H1 (cell line): Measurements from ENCODE around the gene DPP3. TPM values are rescaled to one million over a fixed set of nuclear protein-coding genes. Genes with fewer than 3 reads are reported as not detected.

ENCODE experiments used
- BACH1 ChIP-seq: IDR thresholded peaks from 2 replicates; pipeline ENCODE4 v1.6.1; 2012; ENCODE audit warnings: low read length, improper control_type of control experiment
- CBX5 ChIP-seq: fragments of 300-800, 300-1000 bp; sonication (generic); IDR thresholded peaks from 2 replicates; pipeline ENCODE4 v1.7.1; 2016; ENCODE audit warnings: antibody characterized with exemption, low read length, low read depth
- FOSL1 ChIP-seq: IDR thresholded peaks from 2 replicates; pipeline ENCODE4 v1.6.1; 2011; ENCODE audit warnings: mild to moderate bottlenecking, low read depth, low read length, moderate library complexity; ENCODE audit not compliant: insufficient read depth
- GABPA ChIP-seq: IDR thresholded peaks from 2 replicates; pipeline ENCODE4 v1.6.1; 2011; ENCODE audit warnings: mild to moderate bottlenecking, low read length, moderate library complexity, borderline replicate concordance; ENCODE audit not compliant: insufficient read depth
- NANOG ChIP-seq: IDR thresholded peaks from 2 replicates; pipeline ENCODE4 v1.6.1; 2011; ENCODE audit warnings: low read length, low read depth, mild to moderate bottlenecking, inconsistent platforms; ENCODE audit not compliant: insufficient read depth, poor library complexity, severe bottlenecking
- PHF8 ChIP-seq: fragments of 200-600 bp; sonication (generic); conservative IDR thresholded peaks from 2 replicates; pipeline ENCODE4 v1.7.1; 2012; ENCODE audit warnings: low read depth, mild to moderate bottlenecking, inconsistent platforms, low read length, moderate library complexity
- SP2 ChIP-seq: IDR thresholded peaks from 2 replicates; pipeline ENCODE4 v1.6.1; 2012; ENCODE audit warnings: mild to moderate bottlenecking, low read length, inconsistent platforms
- TCF12 ChIP-seq: IDR thresholded peaks from 2 replicates; pipeline ENCODE4 v1.6.1; 2011; ENCODE audit warnings: low read depth, mild to moderate bottlenecking, low read length
- TEAD4 ChIP-seq: IDR thresholded peaks from 2 replicates; pipeline ENCODE4 v1.6.1; 2012; ENCODE audit warnings: low read depth, low read length, inconsistent platforms, mixed read lengths
- YY1 ChIP-seq: IDR thresholded peaks from 2 replicates; pipeline ENCODE4 v1.6.1; 2011; ENCODE audit warnings: low read depth, mild to moderate bottlenecking, low read length
- polyA plus RNA-seq, 7 experiments: library from polyadenylated mRNA; depleted of rRNA in 3 of 7; stranded (reverse) in 5 of 7; unstranded in 2 of 7; fragments of >200 nt in 5 of 7; fragments of 200-250 nt in 2 of 7; gene quantifications; 1 replicate in 5 of 7; 2 replicates in 1 of 7; 4 replicates in 1 of 7; pipeline versions ENCODE4 v1.2.1 to v1.2.3, GENCODE V29; 2011 to 2013; ENCODE audit warnings: missing spikeins in 2 of 7, mixed read lengths in 2 of 7
- total RNA-seq: library from RNA; stranded (reverse); fragmentation: NEBNext Ultra II Directional; extraction: Animal tissue kit (Norgen Biotek cat#: 25700); gene quantifications from 2 replicates; pipeline ENCODE4 v1.2.1, GENCODE V29; 2021
- TF ChIP-seq, protein P1 (sequence below): fragments of 300-600 bp; sonication (generic); IDR thresholded peaks from 2 replicates; pipeline ENCODE4 v1.7.1; 2012; ENCODE audit warnings: low read length, moderate library complexity, mild to moderate bottlenecking, inconsistent platforms; ENCODE audit not compliant: insufficient replicate concordance

The DPP3 gene
- total and polyA plus RNA-seq, 2 of the 8 experiments (the other 6 are each of a cell fraction or from before 2014, with no cell fraction given), result 75.1 to 82.7 TPM

GRCh38 chr11:66468691-66469090, 11.5 kb upstream of the DPP3 start (continued):
- TF ChIP-seq, protein P1, sequence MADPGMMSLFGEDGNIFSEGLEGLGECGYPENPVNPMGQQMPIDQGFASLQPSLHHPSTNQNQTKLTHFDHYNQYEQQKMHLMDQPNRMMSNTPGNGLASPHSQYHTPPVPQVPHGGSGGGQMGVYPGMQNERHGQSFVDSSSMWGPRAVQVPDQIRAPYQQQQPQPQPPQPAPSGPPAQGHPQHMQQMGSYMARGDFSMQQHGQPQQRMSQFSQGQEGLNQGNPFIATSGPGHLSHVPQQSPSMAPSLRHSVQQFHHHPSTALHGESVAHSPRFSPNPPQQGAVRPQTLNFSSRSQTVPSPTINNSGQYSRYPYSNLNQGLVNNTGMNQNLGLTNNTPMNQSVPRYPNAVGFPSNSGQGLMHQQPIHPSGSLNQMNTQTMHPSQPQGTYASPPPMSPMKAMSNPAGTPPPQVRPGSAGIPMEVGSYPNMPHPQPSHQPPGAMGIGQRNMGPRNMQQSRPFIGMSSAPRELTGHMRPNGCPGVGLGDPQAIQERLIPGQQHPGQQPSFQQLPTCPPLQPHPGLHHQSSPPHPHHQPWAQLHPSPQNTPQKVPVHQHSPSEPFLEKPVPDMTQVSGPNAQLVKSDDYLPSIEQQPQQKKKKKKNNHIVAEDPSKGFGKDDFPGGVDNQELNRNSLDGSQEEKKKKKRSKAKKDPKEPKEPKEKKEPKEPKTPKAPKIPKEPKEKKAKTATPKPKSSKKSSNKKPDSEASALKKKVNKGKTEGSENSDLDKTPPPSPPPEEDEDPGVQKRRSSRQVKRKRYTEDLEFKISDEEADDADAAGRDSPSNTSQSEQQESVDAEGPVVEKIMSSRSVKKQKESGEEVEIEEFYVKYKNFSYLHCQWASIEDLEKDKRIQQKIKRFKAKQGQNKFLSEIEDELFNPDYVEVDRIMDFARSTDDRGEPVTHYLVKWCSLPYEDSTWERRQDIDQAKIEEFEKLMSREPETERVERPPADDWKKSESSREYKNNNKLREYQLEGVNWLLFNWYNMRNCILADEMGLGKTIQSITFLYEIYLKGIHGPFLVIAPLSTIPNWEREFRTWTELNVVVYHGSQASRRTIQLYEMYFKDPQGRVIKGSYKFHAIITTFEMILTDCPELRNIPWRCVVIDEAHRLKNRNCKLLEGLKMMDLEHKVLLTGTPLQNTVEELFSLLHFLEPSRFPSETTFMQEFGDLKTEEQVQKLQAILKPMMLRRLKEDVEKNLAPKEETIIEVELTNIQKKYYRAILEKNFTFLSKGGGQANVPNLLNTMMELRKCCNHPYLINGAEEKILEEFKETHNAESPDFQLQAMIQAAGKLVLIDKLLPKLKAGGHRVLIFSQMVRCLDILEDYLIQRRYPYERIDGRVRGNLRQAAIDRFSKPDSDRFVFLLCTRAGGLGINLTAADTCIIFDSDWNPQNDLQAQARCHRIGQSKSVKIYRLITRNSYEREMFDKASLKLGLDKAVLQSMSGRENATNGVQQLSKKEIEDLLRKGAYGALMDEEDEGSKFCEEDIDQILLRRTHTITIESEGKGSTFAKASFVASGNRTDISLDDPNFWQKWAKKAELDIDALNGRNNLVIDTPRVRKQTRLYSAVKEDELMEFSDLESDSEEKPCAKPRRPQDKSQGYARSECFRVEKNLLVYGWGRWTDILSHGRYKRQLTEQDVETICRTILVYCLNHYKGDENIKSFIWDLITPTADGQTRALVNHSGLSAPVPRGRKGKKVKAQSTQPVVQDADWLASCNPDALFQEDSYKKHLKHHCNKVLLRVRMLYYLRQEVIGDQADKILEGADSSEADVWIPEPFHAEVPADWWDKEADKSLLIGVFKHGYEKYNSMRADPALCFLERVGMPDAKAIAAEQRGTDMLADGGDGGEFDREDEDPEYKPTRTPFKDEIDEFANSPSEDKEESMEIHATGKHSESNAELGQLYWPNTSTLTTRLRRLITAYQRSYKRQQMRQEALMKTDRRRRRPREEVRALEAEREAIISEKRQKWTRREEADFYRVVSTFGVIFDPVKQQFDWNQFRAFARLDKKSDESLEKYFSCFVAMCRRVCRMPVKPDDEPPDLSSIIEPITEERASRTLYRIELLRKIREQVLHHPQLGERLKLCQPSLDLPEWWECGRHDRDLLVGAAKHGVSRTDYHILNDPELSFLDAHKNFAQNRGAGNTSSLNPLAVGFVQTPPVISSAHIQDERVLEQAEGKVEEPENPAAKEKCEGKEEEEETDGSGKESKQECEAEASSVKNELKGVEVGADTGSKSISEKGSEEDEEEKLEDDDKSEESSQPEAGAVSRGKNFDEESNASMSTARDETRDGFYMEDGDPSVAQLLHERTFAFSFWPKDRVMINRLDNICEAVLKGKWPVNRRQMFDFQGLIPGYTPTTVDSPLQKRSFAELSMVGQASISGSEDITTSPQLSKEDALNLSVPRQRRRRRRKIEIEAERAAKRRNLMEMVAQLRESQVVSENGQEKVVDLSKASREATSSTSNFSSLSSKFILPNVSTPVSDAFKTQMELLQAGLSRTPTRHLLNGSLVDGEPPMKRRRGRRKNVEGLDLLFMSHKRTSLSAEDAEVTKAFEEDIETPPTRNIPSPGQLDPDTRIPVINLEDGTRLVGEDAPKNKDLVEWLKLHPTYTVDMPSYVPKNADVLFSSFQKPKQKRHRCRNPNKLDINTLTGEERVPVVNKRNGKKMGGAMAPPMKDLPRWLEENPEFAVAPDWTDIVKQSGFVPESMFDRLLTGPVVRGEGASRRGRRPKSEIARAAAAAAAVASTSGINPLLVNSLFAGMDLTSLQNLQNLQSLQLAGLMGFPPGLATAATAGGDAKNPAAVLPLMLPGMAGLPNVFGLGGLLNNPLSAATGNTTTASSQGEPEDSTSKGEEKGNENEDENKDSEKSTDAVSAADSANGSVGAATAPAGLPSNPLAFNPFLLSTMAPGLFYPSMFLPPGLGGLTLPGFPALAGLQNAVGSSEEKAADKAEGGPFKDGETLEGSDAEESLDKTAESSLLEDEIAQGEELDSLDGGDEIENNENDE, result no peak
- TF ChIP-seq NANOG (no peak), TEAD4 (no peak), SP2 (no peak), CBX5 (no peak), PHF8 (no peak), TCF12 (no peak), YY1 (no peak), GABPA (no peak), FOSL1 (no peak), BACH1 (no peak)
